ENCODE results near the gene DNASE1.
"Not testable (repeated sequence)": the region's sequence is repeated elsewhere in the genome, so short reads cannot be mapped to it uniquely, and the experiment has no call there.

DNASE1 gene

DNA sequence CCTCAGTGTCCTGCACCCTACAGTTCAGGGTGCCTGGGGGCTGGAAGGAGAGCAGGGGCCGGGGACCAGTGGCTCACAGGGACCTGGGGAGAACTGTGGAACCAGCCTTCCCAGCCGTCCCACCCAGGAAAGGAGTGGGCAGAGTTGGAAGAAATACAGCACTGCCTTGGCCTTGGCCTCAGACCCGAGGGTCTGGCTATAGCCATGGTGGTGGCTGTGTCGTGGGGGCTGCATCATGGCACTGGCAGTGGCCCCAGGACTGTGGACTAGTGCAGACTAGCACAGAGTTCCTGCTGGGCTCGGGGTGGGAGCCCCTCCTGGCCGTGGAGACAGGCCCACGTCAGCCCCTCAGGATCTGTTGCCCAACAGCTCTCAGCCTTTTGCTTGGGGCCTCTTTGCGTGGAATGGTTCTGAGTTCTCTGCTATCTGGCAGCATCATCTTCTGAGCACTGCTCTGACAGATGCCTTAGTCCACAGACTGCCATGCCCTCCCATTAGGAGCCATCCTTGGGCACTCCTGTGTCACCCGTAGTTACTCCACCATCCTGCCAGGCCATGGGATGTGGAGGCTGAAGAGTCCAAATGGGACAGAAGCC, 12.6 kb upstream of the DNASE1 start:
- DNase-seq: no peak

DNA sequence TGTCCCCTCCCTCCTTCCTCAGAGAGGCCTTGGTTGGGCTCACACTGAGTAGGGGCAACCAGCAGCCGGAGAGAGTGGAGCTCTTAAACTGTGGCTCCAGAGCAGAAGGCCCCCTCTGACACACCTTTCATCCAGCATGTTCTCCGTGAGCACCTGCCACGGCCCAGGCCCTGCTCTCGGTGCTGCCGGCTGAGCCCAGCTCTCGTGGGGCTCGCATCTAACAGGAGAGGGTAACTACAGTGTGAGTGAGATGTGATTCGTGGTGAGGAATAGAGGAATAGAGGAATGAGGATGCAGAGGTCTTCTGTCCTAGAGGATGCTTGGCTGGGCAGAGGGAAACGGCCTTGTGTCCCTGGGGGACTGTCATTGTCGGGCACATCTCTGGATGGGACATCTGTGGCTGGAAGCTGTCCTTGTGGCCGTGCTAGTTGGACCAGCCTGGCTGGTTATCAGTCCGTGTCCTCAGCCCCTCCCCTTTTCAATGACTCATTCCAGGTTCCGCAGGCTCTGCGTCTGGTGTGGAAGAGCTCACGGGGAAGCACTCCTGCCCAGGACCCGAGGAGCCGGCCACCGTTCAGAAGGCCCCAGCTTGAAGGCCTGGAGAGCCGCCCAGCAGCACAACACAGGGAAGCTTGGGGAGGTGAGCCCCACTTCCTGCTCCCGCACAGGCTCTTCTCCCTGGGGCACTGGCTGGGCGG, 11.9 kb upstream of the DNASE1 start:
- DNase-seq: peak; percentile 48

DNA sequence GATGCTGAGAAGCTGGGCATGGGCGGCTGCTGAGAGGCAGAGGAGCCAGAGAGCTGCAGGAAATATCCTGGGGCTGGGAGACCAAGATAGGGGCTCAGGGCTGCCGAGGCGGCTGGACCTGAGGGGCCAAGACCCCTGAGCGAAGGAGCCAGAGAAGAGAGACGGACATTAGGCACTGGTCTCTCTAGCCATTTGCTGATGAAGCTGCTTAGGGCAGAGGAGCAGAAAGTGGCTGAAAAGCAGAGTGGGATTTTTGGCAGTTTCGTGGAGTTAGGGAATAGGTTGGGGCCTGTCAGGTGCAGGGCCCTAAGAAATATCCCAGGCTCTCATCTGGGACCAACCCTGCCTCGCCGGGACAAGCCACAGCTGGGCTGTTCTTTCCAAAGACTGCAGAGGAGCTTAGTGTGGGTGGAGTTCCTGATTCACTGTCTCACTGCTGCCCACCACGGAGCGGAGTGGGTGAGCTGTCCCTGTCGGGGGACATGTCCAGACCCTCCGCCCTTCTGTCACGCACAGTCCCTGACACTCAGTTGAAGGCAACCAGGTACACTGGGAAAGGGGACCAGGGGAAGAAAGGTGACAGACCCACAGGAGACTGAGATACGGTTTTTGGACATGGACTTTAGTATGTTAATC, 11.3 kb upstream of the DNASE1 start:
- DNase-seq: no peak

DNA sequence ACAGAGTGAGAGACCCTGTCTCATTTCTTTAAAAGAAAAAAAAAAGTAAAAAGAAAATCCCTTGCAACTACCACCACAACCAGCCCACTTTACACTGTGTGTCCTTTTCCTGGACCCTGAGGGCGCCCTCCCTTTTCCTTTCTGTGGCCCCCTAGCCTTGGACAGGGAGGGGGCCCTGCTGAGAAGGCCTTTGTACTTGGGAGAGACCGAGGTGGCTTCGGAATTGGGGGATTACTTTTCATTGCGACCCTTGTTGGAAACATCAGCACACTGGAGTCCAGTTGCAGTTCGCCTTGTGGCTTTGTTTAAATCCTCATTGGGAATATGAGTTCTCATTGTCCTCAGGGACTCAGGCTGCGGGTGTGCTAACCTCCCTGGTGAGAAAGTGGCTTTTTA, 9.4 kb upstream of the DNASE1 start:
- no peak for DNase-seq

DNA sequence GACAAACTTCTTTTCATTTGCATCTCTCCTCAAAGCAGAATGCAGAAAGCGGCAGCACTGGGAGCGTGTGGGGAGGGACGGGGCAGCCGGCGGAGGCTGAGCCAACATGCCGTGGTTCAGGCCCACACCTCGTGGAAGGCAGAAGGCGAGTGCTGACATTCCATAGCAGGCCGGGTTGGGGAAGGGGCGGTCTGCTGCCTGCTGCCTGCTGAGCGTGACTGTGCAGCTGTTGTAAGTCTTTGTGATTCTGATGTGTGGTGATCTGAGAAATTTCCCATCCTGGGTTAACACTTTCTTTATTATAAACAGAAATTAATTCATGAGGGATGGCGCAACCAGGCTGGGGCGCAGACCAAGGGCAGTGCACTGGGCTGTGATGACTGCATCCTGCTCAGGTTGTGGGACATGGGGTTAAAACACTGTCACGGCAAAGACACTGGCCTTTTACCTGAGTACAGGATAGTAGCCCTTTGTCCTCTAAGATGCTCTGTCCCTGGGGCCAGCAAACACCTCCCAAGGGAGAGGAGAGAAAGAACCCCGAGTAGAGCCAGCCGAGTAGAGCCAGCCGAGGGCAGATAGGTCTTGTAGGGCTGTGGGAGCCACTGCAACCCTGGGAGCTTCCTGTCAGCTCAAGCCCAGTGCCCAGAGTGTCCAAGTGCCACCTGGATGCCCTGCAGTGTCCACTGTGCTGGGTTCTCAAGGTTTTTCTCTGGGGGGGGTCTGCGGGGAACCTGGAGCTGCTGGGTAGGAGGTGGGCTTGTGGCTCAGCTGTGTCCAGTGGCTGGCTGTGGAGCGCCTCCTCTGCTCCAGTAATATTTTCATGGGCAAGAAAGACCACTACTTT, 8.8 kb upstream of the DNASE1 start:
- no peak for DNase-seq

DNA sequence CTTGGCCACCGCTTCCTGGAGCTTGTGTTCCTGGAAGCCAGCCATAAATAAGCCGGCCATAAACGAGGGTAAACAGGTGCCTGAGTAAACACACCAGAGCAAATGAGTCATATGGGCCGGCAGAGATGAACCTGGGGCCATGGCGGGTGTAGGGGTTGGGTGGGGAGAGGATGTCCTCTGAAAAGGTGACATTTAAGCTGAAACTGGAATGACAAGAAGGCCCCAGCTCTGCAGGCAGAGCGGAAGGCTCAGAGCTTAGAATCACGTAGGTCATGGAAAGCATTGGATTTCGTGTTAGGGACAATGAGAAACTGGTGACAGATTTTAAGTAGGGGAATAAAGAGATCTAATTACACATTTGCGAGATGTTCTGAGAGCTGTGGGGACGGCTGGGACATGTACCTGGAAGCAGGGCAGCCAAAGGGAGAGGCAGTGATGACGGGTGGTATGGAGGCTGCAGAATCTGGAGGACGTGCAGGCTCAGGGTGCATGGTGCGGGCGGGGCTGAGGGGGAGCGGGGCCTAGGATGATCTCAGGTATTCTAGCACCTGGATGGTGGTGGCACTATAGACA, 8.1 kb upstream of the DNASE1 start:
- no peak for DNase-seq

DNA sequence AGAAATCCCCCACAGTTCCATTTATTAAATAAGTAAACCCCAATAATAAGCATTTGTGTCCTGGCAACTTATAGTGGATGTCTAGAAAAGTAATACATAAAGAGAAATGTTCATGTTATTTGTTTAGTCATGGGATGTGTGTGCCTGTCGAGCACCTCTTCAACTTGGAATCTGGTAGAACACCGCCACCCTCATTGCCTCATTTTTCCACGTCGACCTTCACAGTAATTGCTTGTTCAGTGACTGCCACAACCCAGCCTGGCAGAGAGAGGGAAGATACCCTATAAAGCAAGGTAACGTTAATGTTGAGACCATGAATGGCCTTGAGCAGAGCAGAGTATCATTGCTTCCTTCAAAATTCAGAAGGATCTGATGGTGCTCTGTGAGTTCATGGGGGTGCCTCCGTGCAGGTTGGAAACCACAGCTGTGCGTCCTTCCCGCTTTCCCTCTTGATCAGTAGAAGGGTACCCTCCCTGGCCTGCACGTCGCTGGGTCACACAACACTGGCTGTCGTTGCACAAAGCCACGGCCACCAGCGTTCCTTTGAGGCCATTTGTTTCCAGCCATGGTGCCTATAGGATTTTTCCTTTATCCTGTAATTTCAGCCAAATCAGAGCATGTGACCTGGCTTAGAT, 3.7 kb upstream of the DNASE1 start:
- DNase-seq: no peak

DNA sequence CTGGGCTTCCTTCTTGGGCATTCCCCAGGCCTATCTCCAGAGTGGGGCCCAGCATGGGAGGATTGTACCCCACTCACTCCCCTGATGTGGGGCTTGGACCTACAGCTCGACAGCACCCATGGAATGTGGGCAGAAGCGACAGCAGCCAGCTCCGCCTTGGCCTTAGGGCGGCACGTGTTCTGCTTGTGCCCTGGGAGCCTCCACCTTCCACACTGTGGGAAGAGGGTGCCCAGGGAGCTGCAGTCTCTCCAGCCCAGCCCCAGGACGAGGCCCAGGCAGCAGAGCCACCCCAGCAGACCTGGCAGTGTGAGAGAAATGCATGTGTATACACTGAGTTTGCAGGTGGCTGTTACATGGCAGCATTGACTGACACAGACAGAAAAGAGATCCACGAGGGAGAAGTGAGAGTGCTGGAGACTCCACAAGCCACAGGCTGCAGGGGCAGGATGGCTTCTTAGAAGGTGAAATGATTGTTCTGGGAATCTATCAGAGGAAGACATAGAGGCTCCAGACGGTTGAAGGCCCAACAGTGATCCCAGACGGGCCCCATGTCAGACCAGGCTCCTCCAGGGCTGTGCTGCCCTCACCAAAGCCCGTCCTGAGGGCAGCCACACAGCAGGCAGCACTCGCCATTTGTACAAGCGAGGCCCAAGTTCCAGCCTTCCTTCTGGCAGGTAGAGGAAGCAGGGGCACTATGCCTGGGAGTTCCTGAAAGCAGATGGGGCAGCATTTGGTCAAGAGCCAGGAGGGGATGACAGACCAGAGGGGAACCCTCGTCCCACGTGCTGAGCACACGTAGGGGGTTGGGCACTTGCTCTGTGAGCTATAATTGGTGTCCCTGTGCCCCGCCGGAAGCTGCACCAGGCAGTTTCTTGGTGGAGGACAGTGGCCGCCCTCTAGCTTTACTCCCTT, 2.8 kb upstream of the DNASE1 start:
- no peak for DNase-seq

DNA sequence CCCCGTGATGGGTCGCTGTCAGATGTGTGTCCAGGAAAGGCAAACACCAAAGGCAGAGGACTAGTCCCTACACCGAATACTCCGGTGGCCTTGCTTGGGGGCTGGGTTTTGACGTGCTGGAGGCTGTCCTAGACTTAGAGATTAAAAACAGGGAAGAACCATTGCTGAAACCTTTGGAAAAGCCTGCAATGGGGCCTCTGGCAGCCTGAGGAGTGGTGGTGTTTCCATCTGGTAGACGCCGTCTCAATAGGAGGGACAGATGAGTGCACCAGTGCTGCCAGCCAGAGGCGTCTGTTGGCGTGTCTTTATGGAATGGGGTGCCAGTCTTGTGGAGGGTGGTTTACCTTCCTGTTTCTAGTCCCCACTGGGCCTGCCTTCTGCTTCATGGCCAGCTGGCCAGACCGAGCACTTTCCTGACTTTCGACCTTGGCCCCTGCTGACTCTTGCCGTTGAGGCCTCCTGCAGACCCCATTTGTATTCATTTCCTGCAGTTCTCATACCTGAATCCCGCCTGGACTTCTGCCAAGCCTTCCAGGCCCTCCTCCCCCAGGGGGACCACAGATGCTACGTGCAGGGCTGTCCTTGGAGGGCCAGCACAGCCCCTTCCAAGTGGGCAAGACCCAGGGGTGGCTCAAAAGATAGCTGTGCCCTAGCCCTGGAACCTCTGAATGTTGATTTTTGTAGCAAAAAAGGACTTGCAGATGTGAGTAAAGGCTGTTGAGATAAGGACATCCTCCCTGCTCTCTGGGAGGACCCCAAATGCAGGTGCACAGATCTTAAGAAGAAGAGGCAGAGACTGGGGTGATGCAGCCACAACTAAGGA, 1.9 kb upstream of the DNASE1 start:
- no peak for DNase-seq

DNA sequence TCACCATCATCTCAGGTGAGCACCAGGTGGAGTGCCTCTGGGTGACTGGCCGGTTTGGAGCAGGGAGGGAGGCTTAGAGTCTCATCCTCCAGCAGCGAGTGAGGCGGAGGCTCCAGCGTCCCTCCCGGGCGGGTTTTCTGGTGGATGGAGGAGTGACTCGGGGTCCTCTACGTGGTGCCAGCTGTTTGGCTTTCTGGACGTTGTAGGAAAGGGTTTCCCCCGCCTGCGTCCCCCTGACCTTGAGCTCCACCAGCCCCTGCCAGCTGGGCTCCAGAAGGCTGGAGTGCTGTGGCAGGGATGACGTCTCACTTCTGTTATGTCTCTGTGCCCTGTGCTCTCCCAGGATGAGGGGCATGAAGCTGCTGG, 522 bp downstream of the DNASE1 start:
- DNase-seq: no peak

DNA sequence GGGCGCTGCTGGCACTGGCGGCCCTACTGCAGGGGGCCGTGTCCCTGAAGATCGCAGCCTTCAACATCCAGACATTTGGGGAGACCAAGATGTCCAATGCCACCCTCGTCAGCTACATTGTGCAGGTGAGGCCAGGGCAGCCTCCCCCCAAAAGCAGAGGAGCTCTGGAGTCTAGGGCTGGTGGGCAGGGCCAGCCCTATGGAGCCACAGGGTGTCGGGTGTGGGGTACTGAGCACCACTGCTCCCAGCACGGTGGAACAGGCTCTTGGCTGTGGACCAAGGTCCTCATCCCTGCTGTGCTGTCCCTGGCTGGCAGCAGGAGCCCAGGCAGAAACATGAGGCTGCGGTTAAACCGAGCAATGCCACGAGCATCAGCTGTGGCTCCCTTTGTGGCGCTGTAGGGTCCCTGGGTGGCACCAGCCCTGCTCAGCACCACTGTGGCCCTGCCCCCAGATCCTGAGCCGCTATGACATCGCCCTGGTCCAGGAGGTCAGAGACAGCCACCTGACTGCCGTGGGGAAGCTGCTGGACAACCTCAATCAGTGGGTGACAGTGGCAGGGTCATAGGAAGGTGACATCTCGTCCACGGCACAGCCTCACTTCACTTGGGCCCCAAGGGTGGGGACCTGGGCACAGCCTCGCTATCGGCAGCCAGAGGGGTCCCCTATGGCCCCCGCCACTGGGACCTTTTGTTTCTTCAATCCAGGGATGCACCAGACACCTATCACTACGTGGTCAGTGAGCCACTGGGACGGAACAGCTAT, 1.1 kb downstream of the DNASE1 start:
- no peak for DNase-seq

DNA sequence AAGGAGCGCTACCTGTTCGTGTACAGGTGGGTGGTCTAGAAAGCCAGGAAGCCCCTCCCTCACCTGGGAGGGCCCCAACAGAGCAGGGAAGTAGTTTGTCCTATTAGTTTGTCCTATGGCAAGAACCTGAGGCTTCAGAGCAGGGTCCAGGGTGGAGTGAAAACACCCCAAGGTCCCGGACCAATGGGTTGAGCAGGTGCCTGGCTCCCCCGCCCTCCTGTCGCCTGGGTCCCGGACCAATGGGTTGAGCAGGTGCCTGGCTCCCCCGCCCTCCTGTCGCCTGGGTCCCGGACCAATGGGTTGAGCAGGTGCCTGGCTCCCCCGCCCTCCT, 1.6 kb downstream of the DNASE1 start:
- not testable (repeated sequence) for DNase-seq

DNA sequence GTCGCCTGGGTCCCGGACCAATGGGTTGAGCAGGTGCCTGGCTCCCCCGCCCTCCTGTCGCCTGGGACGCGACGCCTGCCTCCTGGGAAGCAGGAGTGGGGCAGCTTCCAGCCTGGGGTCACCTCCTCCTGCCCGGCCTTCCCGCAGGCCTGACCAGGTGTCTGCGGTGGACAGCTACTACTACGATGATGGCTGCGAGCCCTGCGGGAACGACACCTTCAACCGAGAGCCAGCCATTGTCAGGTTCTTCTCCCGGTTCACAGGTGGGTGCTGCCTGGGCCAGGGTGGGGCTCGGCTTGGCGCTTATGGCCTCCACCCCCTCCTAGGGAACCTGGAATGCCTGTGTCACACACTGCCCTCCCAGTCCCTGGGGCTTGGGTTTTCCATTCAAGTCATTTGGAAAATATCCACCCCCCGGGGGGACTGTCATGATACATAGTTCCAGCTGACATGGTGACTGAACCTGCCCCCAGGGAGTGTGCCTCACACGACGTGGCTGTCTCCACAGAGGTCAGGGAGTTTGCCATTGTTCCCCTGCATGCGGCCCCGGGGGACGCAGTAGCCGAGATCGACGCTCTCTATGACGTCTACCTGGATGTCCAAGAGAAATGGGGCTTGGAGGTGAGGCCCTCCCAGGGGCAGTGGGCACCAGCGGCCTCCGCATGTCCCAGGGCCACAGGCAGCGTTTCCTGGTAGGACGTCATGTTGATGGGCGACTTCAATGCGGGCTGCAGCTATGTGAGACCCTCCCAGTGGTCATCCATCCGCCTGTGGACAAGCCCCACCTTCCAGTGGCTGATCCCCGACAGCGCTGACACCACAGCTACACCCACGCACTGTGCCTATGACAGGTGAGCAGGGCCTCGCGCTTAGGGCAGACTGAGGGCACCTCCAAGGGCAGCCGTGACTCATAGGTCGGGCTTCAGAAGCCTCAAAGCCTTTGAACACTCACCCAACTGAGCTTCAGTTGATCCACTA, 2.3 kb downstream of the DNASE1 start:
- no peak for DNase-seq

DNA sequence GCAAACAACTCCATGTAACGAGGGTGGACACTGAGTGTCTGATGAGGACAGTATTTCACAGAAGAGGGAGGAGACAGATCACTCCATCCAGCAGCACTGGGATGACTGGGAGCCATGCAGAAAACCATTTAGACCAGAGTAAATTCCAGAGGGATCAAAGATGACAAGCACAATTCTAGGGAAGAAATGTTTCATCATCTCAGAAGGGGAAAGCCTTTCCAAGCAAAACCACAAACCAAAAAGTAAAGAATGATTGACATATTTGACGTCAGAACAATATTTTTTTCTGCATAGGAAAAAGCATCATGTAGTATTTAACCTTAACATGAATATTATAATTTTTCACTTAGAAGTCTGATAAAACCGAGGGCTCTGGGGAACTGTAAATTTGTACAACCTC, 4.8 kb downstream of the DNASE1 start:
- DNase-seq: peak; percentile 57

DNA sequence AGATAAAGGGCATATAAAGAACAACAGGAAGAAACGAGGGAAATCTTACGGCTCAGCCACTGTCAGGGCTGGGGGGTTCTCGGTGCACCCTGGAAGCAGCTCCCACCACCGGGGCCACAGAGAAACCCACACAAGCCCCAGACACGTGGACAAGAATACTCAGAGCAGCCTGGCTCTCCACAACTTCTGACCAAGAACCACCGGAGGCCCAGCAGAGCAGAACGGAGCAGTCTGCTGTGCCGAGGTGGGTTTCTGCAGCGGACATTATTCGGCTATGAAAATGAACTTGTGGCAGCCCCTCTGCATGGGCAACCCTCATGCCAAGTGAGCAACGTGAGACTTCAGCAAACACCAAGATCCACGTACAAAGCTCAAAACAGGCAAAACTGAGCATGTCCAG, 6.8 kb downstream of the DNASE1 start:
- no peak for DNase-seq

DNA sequence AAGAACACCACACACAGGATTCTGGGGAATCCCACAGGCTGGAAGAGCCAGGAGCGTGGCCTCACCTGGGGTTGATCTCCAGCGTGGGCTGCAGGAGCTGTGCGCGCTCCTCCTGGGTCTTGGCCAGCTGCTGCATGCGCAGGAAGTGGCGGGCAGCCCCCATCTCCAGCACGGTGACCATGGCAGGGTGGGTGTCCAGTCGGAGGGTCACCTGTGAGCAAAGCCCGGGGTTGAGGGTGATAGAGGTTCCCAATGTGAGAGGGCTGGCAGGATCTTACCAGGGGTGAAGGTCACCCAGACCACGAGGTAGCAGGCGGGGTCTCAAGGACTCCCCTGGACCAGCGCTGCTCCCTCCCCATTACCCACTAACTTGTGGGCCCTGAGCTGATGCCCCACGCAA, 7.4 kb downstream of the DNASE1 start:
- no peak for DNase-seq

DNA sequence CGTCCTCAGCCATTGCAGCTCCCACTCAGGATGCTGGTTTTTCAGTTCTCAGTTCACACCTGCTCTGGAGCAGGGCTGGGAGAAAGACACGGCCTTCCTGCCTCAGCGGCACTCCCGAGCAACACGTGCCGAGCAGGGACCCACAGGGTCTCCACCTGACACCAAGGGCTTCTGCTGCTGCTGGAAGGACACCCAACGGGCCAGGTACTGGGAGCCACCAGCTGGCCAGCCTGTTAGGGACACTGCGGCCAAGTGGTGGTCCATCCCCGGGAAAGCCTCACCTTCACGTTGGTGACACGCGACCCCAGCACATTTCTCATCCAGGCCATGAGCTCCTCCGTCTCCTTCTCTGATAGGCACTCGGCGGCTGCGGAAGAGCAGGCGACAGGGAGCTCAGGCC, 8.1 kb downstream of the DNASE1 start:
- DNase-seq: no peak

DNA sequence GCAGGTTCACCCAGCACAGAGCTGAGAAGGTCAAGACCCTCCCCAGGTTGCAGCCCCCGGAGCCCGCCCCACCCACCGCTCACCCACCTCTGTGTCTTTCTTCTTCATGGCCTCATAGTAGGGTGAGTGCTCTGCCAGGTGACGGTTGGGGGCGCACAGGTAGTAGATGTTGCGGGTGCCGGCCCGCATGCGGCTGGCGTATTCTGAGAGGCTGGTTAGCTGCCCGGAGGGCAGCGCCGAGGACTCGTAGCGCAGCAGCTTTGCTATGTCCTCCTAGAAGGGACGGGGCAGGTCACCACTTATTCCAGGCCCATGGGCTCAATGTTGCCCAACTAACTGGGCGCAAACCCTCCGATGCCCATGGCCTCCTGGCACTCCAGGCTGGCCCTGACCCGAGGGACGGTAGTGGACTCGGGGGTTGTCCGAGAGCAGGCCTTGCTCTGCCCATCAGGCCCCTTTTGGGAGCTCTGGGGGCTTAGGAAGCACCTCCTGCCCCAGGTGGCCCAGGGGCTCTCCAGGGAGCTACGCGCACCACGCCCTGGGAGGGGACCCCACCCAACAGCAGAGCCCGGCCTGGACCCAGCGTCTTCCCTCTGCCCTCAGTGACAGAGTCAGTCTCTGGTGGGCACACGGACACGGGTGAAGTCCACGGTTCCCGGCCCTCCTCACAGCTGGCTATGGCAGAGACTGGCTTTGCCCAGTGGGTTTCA, 9.9 kb downstream of the DNASE1 start:
- DNase-seq: no peak
